Endothelial cell of umbilical vein (primary cell): ENCODE measurements around the gene TRIM45. TPM values are rescaled to one million over a fixed set of nuclear protein-coding genes. Genes with fewer than 3 reads are reported as not detected.

Source experiments
- BruUV-seq: library from RNA; stranded (reverse); fragments of 400-500 nt; replicated peaks from 2 replicates; lab custom pipeline; 2021; lab: Mats Ljungman, UMichigan
- CTCF ChIA-PET: fragments of 300-600, 350-600 bp; sonication (Branson Sonifier 250); formaldehyde crosslinking; loops from one replicate; lab custom pipeline; 2021; ENCODE audit warnings: antibody characterized with exemption, inconsistent platforms; lab: Charles Lee
- POLR2A ChIA-PET: fragments of 300-600, 350-600 bp; sonication (Branson Sonifier 250); formaldehyde crosslinking; loops from one replicate; lab custom pipeline; 2021; ENCODE audit warnings: antibody characterized with exemption, inconsistent platforms; lab: Charles Lee
- DNase-seq: peaks from one replicate; pipeline ENCODE4 v3.0.0-alpha.2; 2011; ENCODE audit warnings: low read depth, low spot score
- FAIRE-seq: peaks from 2 replicates; lab custom pipeline; 2011; peaks lifted over from hg19 to GRCh38; lab: Jason Lieb, UNC
- H2AFZ ChIP-seq: 2 replicates; pipeline ENCODE4 v1.6.0; 2012; ENCODE audit warnings: low read depth, low read length, control low read depth, inconsistent platforms
- H3K27ac ChIP-seq: 2 replicates; pipeline ENCODE4 v1.5.1; 2011; ENCODE audit warnings: low read depth, mild to moderate bottlenecking, control low read depth, low read length, moderate library complexity; ENCODE audit not compliant: insufficient read depth
- H3K27me3 ChIP-seq, 2 experiments: 2 replicates each; pipeline versions ENCODE4 v1.6.0 to v1.6.1; 2011; ENCODE audit warnings: low read length in 2 of 2, mixed read lengths in 1 of 2; ENCODE audit not compliant: control insufficient read depth in 2 of 2, insufficient read depth in 2 of 2
- H3K36me3 ChIP-seq, 2 experiments: 2 replicates in 1 of 2; 3 replicates in 1 of 2; pipeline ENCODE4 v1.5.1; 2011; ENCODE audit warnings: low read length in 2 of 2, mild to moderate bottlenecking in 1 of 2, moderate library complexity in 1 of 2; ENCODE audit not compliant: control insufficient read depth in 2 of 2, insufficient read depth in 2 of 2; ENCODE audit errors: extremely low read depth in 1 of 2
- H3K4me1 ChIP-seq: 3 replicates; pipeline ENCODE4 v1.5.1; 2011; ENCODE audit warnings: mild to moderate bottlenecking, low read length; ENCODE audit not compliant: control insufficient read depth, insufficient read depth; ENCODE audit errors: extremely low read depth
- H3K4me2 ChIP-seq: 2 replicates; pipeline ENCODE4 v1.6.1; 2011; ENCODE audit warnings: low read length, control low read depth, mixed read lengths; ENCODE audit not compliant: insufficient read depth
- H3K4me3 ChIP-seq, 3 experiments: fragments of 200-600 bp in 1 of 3; sonication (generic), shearing (Covaris generic) in 1 of 3; replicated peaks in 1 of 3; 2 replicates each; pipeline ENCODE4 v1.5.1; 2011 to 2016; ENCODE audit warnings: control low read depth in 3 of 3, low read length in 3 of 3, mild to moderate bottlenecking in 2 of 3, inconsistent platforms in 1 of 3, low read depth in 1 of 3, moderate library complexity in 1 of 3; ENCODE audit not compliant: insufficient read depth in 1 of 3
- H3K79me2 ChIP-seq: 2 replicates; pipeline ENCODE4 v1.6.0; 2012; ENCODE audit warnings: low read length, inconsistent platforms; ENCODE audit not compliant: control insufficient read depth, insufficient read depth
- H3K9ac ChIP-seq: replicated peaks from 2 replicates; pipeline ENCODE3; 2011; ENCODE audit warnings: low read length, control low read depth; ENCODE audit not compliant: insufficient read depth; ENCODE audit errors: extremely low read depth
- H3K9me1 ChIP-seq: replicated peaks from 3 replicates; pipeline ENCODE4 v1.6.0; 2011; ENCODE audit warnings: mild to moderate bottlenecking, low read length; ENCODE audit not compliant: control insufficient read depth, insufficient read depth; ENCODE audit errors: extremely low read depth
- H3K9me3 ChIP-seq: replicated peaks from 2 replicates; pipeline ENCODE4 v1.5.1; 2012; ENCODE audit warnings: low read length, inconsistent platforms; ENCODE audit not compliant: control insufficient read depth, insufficient read depth
- H4K20me1 ChIP-seq: replicated peaks from 2 replicates; pipeline ENCODE3; 2011; ENCODE audit warnings: mild to moderate bottlenecking, low read length; ENCODE audit not compliant: control insufficient read depth, insufficient read depth; ENCODE audit errors: extremely low read depth
- CTCF ChIP-seq, 2 donors: IDR thresholded peaks; 1 replicate in 1 of 2; 2 replicates in 1 of 2; pipeline ENCODE4 v1.5.1; 2011; ENCODE audit warnings: low read length in 2 of 2, mild to moderate bottlenecking in 2 of 2, moderate library complexity in 2 of 2, control low read depth in 1 of 2, inconsistent platforms in 1 of 2, low read depth in 1 of 2; ENCODE audit not compliant: insufficient read depth in 1 of 2; ENCODE audit errors: extremely low read depth in 1 of 2
- EZH2 ChIP-seq: IDR thresholded peaks from 2 replicates; pipeline ENCODE4 v1.6.1; 2012; ENCODE audit warnings: borderline replicate concordance, low read depth, mild to moderate bottlenecking, moderate library complexity, low read length, inconsistent platforms; ENCODE audit not compliant: severe bottlenecking
- FOS ChIP-seq: IDR thresholded peaks from 2 replicates; pipeline ENCODE4 v1.6.1; 2011; ENCODE audit warnings: mild to moderate bottlenecking, low read length, moderate library complexity, borderline replicate concordance; ENCODE audit not compliant: insufficient read depth
- GATA2 ChIP-seq: IDR thresholded peaks from 2 replicates; pipeline ENCODE4 v1.7.0; 2011; ENCODE audit warnings: low read depth, mild to moderate bottlenecking, moderate library complexity, mixed read lengths, low read length; ENCODE audit not compliant: insufficient read length, insufficient read depth
- JUN ChIP-seq: IDR thresholded peaks from 2 replicates; pipeline ENCODE4 v1.6.1; 2011; ENCODE audit warnings: borderline replicate concordance, low read depth; ENCODE audit not compliant: insufficient read length, insufficient read depth
- MAX ChIP-seq: IDR thresholded peaks from 2 replicates; pipeline ENCODE4 v1.6.1; 2011; ENCODE audit not compliant: insufficient read depth, insufficient read length
- MYC ChIP-seq: IDR thresholded peaks from one replicate; pipeline ENCODE4 v1.6.1; 2011; ENCODE audit warnings: mild to moderate bottlenecking, low read depth, low read length
- POLR2A ChIP-seq: IDR thresholded peaks from 2 replicates; pipeline ENCODE4 v1.6.1; 2012; ENCODE audit warnings: low read depth, mild to moderate bottlenecking, control low read depth, low read length
- POLR2AphosphoS5 ChIP-seq: IDR thresholded peaks from 2 replicates; pipeline ENCODE4 v1.6.1; 2012; ENCODE audit warnings: low read depth, mild to moderate bottlenecking, control low read depth, low read length, moderate library complexity; ENCODE audit not compliant: insufficient read depth
- dilution Hi-C: fragments of 300-500 bp; cut with MboI; formaldehyde crosslinking; loops from one replicate; pipeline ENCODE4 v1.15.0; 2019; ENCODE audit warnings: low sequenced_read_pairs; ENCODE audit not compliant: extremely low pct_ligation_motif_present
- intact Hi-C: fragments of 100-400 bp; cut with micrococcal nuclease; formaldehyde crosslinking; loops from one replicate; pipeline ENCODE4 v1.10.0; 2022
- polyA plus RNA-seq, 4 experiments: library from polyadenylated mRNA; depleted of rRNA in 3 of 4; stranded (reverse) in 3 of 4; unstranded in 1 of 4; fragments of >200 nt; gene quantifications; 2 replicates each; pipeline versions ENCODE4 v1.2.1 to v1.2.3, GENCODE V29; 2011 to 2012; ENCODE audit warnings: missing spikeins in 1 of 4
- total RNA-seq: library from RNA; stranded (reverse); gene quantifications from 2 replicates; pipeline ENCODE4 v1.2.3, GENCODE V29; 2021

Gene TRIM45
- total and polyA plus RNA-seq, 2 donors (not counting 3 experiments of a cell fraction or from before 2014, with no cell fraction given): 2.9 to 3.1 TPM

- no peak for FAIRE-seq
- no peaks in the 10 kb centered on the region for H4K20me1 ChIP-seq
- H3K4me2 ChIP-seq: no peak overlapping the region
- H3K79me2 ChIP-seq: no peaks in the 10 kb centered on the region
- dilution Hi-C loops (no loop called here), intact Hi-C loops (no loop called here)
- no peak for DNase-seq
- H3K4me1 ChIP-seq: peaks cover 11% of the 10 kb centered on the region
- POLR2A ChIA-PET: no interaction called here
- H3K9ac ChIP-seq: no peak overlapping the region
- BruUV-seq: no TSS peak
- CTCF ChIA-PET: interaction anchor here (0.7 to 1.9 kb wide), 3 partner anchors 9 to 428 kb away, joined by 3 to 7 read pairs (median 3); no protein-coding TSS in a partner anchor
- H3K4me3 ChIP-seq: no peak overlapping the region
- H3K9me1 ChIP-seq: no peaks in the 10 kb centered on the region
- H3K27ac ChIP-seq: no peak overlapping the region
- TF ChIP-seq GATA2 (no peak), FOS (no peak), CTCF (IDR thresholded peaks at IDR 0.05; ENCODE audit: extremely low read depth in 1 of 2, insufficient read depth in 1 of 2, low read depth in 1 of 2, low read length in 2 of 2) (no peak), EZH2 (no peak), JUN (no peak), MYC (no peak), POLR2AphosphoS5 (no peak), POLR2A (no peak), MAX (no peak)
- H3K27me3 ChIP-seq: no peaks in the 10 kb centered on the region
- H2AFZ ChIP-seq: no peak overlapping the region
- H3K36me3 ChIP-seq: peaks cover 0 to 10% of the 10 kb centered on the region in 2 experiments
- H3K9me3 ChIP-seq: no peaks in the 10 kb centered on the region
Observed at GRCh38 chr1:117101334-117101733, 20.2 kb downstream of the TRIM45 start.
